Uterus (tissue), 4 donors: ENCODE results near the gene FTH1. TPM values are rescaled to one million over a fixed set of nuclear protein-coding genes. Genes with fewer than 3 reads are reported as not detected.

Experiments used
- DNase-seq, 2 donors: peaks; one replicate each; pipeline ENCODE4 v3.0.0-alpha.2; 2019 to 2020
- H3K27ac ChIP-seq, 2 donors: fragments of 200-600 bp; sonication (generic); 1 replicate in 1 of 2; 2 replicates in 1 of 2; pipeline ENCODE4 v1.5.1; 2016 to 2018
- H3K27me3 ChIP-seq, 2 donors: fragments of 200-600 bp; sonication (generic); one replicate each; pipeline ENCODE4 v1.5.1; 2018 to 2019; ENCODE audit warnings: control low read depth in 1 of 2
- H3K36me3 ChIP-seq, 2 donors: fragments of 200-600 bp; sonication (generic); one replicate each; pipeline ENCODE4 v1.5.1; 2019; ENCODE audit warnings: control low read depth in 1 of 2
- H3K4me1 ChIP-seq, 2 donors: fragments of 200-600 bp; sonication (generic); one replicate each; pipeline ENCODE4 v1.5.1; 2018 to 2019; ENCODE audit warnings: control low read depth in 1 of 2
- H3K4me3 ChIP-seq, 2 donors: fragments of 200-600 bp; sonication (generic); 1 replicate in 1 of 2; 2 replicates in 1 of 2; pipeline ENCODE4 v1.5.1; 2018 to 2019; ENCODE audit warnings: mild to moderate bottlenecking in 1 of 2
- H3K9me3 ChIP-seq, 2 donors: fragments of 200-600 bp; sonication (generic); one replicate each; pipeline ENCODE4 v1.5.1; 2019; ENCODE audit warnings: control low read depth in 1 of 2
- POLR2A ChIP-seq, 2 donors: fragments of 450-650 bp; IDR thresholded peaks; one replicate each; pipeline ENCODE4 v1.6.1; 2016; ENCODE audit warnings: antibody characterized with exemption in 2 of 2, mild to moderate bottlenecking in 1 of 2, moderate library complexity in 1 of 2
- intact Hi-C: fragments of 100-400 bp; cut with DNase I; formaldehyde crosslinking; loops from one replicate; pipeline ENCODE4 v1.15.1; 2023; ENCODE audit warnings: low total_unique reads
- total RNA-seq, 4 donors: library from RNA; depleted of rRNA in 3 of 4; stranded (reverse); fragments of >200 nt in 3 of 4; gene quantifications; one replicate each; pipeline versions ENCODE4 v1.1.0 to v1.2.4, GENCODE V29; 2014 to 2023
- TF ChIP-seq, protein P1 (sequence below), 4 experiments: fragments of 200-600 bp in 2 of 4; fragments of 450-650 bp in 2 of 4; sonication (generic) in 2 of 4; IDR thresholded peaks; one replicate each; pipeline ENCODE4 v1.5.1; 2016 to 2019; ENCODE audit warnings: antibody characterized with exemption in 4 of 4, mild to moderate bottlenecking in 2 of 4, moderate library complexity in 1 of 4
- donor health status: DM: yes; HTN: yes; CAD: no.

FTH1 gene
- total RNA-seq, 4 donors from 2014 or later, result 402 to 1,927 (median 1,615) TPM

DNA sequence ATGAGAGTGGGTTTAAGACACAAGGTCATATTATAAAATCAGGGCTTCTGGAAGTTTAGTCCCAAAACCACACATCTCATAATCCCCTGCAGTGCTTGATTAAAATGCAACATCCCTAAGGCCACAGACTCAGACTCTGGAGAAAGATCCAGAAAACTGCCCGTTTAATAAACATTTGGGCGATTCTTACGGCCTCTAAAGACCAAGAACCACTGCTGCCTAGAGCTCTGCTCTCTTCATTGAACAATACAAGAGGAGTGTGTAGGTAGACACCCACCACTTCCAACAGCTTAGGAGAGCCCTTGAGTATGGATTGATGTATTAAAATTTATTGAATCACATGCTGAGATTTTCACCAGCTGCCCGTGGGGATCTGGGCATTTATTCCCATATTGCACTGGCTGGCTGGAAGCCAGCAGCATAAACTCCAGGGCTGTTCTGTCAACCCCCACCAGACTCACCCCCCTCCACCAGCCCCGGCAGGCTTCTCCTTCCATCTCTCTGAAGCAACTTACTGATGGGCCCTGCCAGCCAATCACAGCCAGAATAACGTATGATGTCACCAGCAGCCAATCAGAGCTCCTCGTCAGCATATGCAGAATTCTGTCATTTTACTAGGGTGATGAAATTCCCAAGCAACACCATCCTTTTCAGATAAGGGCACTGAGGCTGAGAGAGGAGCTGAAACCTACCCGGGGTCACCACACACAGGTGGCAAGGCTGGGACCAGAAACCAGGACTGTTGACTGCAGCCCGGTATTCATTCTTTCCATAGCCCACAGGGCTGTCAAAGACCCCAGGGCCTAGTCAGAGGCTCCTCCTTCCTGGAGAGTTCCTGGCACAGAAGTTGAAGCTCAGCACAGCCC, 18.0 kb downstream of the FTH1 start:
- peak overlapping the region; percentile 77 to 84 for H3K27ac ChIP-seq
- no peaks in the 10 kb centered on the region for H3K36me3 ChIP-seq
- peak; percentile 89 to 95 for DNase-seq
- H3K9me3 ChIP-seq, result no peaks in the 10 kb centered on the region
- intact Hi-C loops, result loop anchor here (5.0 to 10.0 kb wide), 2 partner anchors 52 to 135 kb away; no protein-coding TSS in a partner anchor
- H3K4me1 ChIP-seq, result peaks cover 0 to 8% of the 10 kb centered on the region in 2 donors
- no peak overlapping the region for H3K4me3 ChIP-seq
- peak; percentile 30 to 72 for TF ChIP-seq POLR2A (IDR thresholded peaks at IDR 0.05)
- TF ChIP-seq, protein P1, sequence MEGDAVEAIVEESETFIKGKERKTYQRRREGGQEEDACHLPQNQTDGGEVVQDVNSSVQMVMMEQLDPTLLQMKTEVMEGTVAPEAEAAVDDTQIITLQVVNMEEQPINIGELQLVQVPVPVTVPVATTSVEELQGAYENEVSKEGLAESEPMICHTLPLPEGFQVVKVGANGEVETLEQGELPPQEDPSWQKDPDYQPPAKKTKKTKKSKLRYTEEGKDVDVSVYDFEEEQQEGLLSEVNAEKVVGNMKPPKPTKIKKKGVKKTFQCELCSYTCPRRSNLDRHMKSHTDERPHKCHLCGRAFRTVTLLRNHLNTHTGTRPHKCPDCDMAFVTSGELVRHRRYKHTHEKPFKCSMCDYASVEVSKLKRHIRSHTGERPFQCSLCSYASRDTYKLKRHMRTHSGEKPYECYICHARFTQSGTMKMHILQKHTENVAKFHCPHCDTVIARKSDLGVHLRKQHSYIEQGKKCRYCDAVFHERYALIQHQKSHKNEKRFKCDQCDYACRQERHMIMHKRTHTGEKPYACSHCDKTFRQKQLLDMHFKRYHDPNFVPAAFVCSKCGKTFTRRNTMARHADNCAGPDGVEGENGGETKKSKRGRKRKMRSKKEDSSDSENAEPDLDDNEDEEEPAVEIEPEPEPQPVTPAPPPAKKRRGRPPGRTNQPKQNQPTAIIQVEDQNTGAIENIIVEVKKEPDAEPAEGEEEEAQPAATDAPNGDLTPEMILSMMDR (IDR thresholded peaks at IDR 0.05), result peak in 1 of 4 experiments; percentile 7
- no peaks in the 10 kb centered on the region for H3K27me3 ChIP-seq

DNA sequence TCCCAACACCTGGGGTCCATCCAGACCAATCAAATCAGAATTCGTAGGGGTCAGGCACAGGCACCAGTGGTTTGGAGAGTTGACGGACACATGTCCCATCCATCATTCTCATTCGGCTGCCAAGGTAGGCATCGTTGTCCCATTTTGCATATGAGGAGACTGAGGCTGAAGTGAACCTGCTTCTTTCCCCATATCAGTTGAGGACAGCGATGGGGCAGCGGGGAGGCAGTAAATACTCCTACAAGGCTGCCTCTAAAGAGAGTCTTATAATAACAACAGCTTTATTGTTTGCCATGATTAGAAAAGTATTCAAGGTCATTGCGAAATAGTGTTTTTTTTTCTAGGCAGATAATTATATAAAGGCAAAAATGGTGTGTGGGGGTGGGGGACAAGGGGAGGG, 18.9 kb downstream of the FTH1 start:
- Histone ChIP-seq H3K36me3 (no peaks in the 10 kb centered on the region), H3K4me3 (no peak overlapping the region), H3K9me3 (no peaks in the 10 kb centered on the region), H3K27me3 (no peaks in the 10 kb centered on the region), H3K27ac (peak overlapping the region; percentile 77 to 84), H3K4me1 (peaks cover 0 to 8% of the 10 kb centered on the region in 2 donors)
- DNase-seq, result no peak
- intact Hi-C loops, result loop anchor here (5.0 kb wide), 1 partner anchor 51 kb away; no protein-coding TSS in a partner anchor
- no peak for TF ChIP-seq POLR2A (IDR thresholded peaks at IDR 0.05)
- TF ChIP-seq, protein P1 (IDR thresholded peaks at IDR 0.05), result no peak

DNA sequence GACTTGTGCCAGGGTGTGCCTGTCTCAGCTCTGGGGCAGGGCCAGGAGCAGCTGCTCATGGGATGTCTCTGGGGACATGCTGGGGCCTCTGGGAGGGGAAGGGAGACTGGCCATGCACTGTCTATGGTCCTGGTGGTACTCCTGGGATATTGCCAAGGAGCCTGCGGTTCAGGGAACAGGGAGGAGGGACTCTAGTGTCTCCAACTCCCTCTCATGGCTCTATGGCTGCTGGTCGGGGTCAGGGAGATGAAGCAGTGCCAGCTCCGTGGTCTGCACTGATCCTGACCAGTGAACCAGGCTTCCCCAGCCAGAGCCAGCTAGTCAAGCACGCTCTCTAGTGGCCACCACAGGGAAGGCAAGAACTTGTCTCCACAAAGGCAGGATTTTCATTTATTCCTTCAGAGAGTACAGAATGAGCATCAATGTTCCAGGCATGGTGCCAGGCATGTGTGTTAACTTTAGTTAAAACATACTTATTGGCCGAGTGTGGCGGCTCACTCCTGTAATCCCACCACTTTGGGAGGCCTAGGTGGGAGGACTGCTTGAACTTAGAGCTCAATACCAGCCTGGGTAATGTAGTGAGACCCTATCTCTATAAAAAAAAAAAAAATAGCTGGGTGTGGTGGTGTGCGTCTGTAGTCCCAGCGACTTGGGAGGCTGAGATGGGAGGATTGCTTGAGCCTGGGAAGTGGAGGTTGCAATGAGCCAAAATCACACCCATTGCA, 19.8 kb downstream of the FTH1 start:
- peak; percentile 94 to 95 for DNase-seq
- Histone ChIP-seq H3K36me3 (no peaks in the 10 kb centered on the region), H3K27me3 (no peaks in the 10 kb centered on the region), H3K4me1 (peaks cover 0 to 8% of the 10 kb centered on the region in 2 donors), H3K4me3 (no peak overlapping the region), H3K27ac (peak overlapping the region; percentile 40 to 52), H3K9me3 (no peaks in the 10 kb centered on the region)
- TF ChIP-seq POLR2A (IDR thresholded peaks at IDR 0.05), result peak in 1 of 2 donors; percentile 5
- TF ChIP-seq, protein P1 (IDR thresholded peaks at IDR 0.05), result peak; percentile 93 to 97 (median 97)
- intact Hi-C loops, result loop anchor here (5.0 kb wide), 1 partner anchor 50 kb away; no protein-coding TSS in a partner anchor

DNA sequence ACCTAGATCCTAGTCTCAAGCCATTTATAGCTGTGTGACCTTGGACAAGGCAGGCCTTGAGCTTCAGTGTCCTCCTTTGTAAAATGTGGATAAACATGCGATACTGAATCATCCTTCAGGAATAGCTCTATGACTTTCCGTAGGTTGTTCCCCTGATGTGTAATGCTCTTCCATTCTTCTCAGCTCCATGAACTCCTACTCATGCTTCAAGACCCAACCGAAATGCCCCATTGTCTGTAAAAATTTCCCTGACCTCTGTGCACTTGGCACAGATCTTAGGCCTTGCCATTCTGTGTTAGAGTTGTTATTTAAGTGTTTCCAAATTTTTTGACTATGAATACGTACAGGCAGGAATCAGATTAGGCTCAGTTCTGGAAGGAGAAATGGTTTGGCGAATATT, 20.5 kb downstream of the FTH1 start:
- peak overlapping the region in 1 of 2 donors; percentile 52 for H3K27ac ChIP-seq
- H3K4me3 ChIP-seq, result no peak overlapping the region
- no peak for TF ChIP-seq POLR2A (IDR thresholded peaks at IDR 0.05)
- TF ChIP-seq, protein P1 (IDR thresholded peaks at IDR 0.05), result no peak
- intact Hi-C loops, result loop anchor here (5.0 kb wide), 1 partner anchor 50 kb away; no protein-coding TSS in a partner anchor
- H3K27me3 ChIP-seq, result no peaks in the 10 kb centered on the region
- H3K36me3 ChIP-seq, result no peaks in the 10 kb centered on the region
- no peaks in the 10 kb centered on the region for H3K9me3 ChIP-seq
- peaks cover 0 to 8% of the 10 kb centered on the region in 2 donors for H3K4me1 ChIP-seq
- no peak for DNase-seq
